ENCODE results near the gene XRCC4.
A peak's percentile ranks its signal among the peaks of the same experiment; 100 is the strongest.

The XRCC4 gene

DNA sequence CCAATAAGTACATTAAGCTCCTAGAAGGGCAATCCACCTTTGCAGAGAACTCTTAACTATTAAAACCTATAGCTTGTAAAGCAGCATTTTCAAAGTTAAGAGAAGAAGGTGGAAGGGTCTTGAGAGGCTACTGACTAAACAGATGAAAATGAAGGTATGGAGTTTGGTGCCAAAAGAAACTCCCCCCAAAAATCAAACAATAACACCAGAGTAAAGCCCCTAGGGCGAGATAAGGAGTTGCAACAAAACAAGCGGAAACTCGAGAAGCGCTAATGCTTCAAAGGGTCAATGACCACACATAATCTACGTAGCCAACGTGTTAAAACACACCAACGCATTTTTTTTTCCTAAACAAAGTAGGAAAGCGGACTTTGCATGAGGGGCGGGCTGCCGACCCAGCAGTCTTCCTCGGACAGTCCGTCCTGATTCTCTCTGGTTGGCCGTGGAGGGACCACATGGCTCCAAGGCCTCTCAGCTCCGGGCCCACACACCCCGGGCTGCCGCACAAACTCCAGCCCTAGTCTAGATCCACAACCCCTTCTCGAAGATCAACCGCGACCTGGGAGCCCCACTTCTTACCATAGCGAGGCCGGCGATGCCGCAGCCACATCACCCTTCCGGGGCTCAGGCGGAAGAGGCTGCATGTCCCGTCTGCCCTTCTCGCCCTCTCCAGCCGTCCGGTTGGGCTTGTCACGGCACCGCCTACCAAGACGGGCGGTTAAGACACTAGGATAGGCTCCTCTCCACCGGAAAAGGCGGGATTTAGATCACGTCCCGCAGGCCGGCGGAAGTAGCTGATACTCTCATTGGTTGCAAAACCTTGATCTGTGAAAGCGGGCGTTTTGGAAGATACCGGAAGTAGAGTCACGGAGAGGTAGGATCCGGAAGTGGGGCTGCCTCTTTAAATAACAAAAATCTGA, at the start of gene XRCC4, which contains the start of gene TMEM167A:
XRCC4 (plus strand) TSS at position 806 of the 920 bp plus-strand sequence. CDS start 27,373 bp downstream, outside the sequence.
TMEM167A (minus strand) TSS at position 653 of the 920 bp plus-strand sequence; CDS start at position 582, 71 bp downstream.
- H3K9ac ChIP-seq (ENCODE audit: low read length) = peak within 1 kb of the TSS; percentile 93
- peaks cover 9% of the 10 kb centered on the region; the same call in 1 of the 2 replicates for H3K36me3 ChIP-seq (ENCODE audit: control insufficient read depth, insufficient read depth, low read length)
- H3K27me3 ChIP-seq (ENCODE audit: control insufficient read depth, insufficient read depth, low read length) = no peaks in the 10 kb centered on the region
- peak within 1 kb of the TSS; percentile 88 for H3K4me3 ChIP-seq (ENCODE audit: low read depth, low read length)
- H3K27ac ChIP-seq (ENCODE audit: low read depth, low read length) = peak within 1 kb of the TSS; percentile 88
- H3K4me1 ChIP-seq (ENCODE audit: control insufficient read depth, insufficient read depth, low read length) = peaks cover 3% of the 10 kb centered on the region
- no peaks in the 10 kb centered on the region for H3K9me3 ChIP-seq (ENCODE audit: control insufficient read depth, insufficient read depth, low read depth, low read length)

DNA sequence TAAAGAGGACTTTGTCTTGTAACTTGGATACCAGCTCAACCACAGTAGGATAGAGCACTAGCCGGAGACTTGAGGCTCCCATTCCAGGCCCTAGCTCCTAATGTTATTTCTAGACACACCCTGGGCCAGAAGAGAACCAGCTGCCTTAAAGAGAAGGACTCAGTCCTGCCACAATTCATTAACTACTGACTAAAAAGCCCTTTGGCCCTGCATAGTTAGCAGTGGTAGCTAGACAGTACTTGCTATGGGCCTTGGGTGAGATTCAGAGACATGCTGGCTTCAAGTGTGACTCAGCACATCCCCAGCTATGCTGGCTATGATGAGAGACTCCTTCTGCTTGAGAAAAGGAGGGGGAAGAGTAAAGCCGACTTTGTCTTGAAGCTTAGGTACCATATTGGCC, 47.4 kb upstream of the XRCC4 start:
- Histone ChIP-seq H3K9me3 (ENCODE audit: control insufficient read depth, insufficient read depth, low read depth, low read length) (no peaks in the 10 kb centered on the region), H3K4me3 (ENCODE audit: low read depth, low read length) (no peak overlapping the region), H3K9ac (ENCODE audit: low read length) (no peak overlapping the region), H3K36me3 (ENCODE audit: control insufficient read depth, insufficient read depth, low read length) (no peaks in the 10 kb centered on the region), H3K27ac (ENCODE audit: low read depth, low read length) (no peak overlapping the region), H3K27me3 (ENCODE audit: control insufficient read depth, insufficient read depth, low read length) (no peaks in the 10 kb centered on the region), H3K4me1 (ENCODE audit: control insufficient read depth, insufficient read depth, low read length) (peaks cover 24% of the 10 kb centered on the region)

DNA sequence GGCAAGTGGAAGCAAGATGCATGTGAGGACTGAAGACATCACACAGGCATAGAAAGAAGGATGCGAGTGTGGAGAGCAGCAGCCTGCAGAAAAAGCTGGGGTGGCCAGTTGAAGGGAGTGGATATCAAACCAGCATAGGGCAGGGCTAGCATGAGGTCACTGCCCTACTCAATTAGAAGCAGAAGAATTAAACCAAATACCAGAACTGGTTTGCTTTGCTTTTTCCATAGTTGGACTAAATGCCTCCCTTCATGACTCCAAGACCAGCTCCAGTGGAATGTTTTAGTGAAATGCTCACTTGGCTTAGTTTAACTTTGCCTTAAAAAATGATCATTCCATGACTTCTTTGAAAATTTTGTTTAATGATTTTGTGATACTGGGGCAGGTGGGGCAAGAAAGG, 46.0 kb upstream of the XRCC4 start:
- no peak overlapping the region for H3K9ac ChIP-seq (ENCODE audit: low read length)
- no peak overlapping the region for H3K27ac ChIP-seq (ENCODE audit: low read depth, low read length)
- H3K27me3 ChIP-seq (ENCODE audit: control insufficient read depth, insufficient read depth, low read length) = no peaks in the 10 kb centered on the region
- H3K4me1 ChIP-seq (ENCODE audit: control insufficient read depth, insufficient read depth, low read length) = peaks cover 23% of the 10 kb centered on the region
- no peak overlapping the region for H3K4me3 ChIP-seq (ENCODE audit: low read depth, low read length)
- no peaks in the 10 kb centered on the region for H3K36me3 ChIP-seq (ENCODE audit: control insufficient read depth, insufficient read depth, low read length)
- H3K9me3 ChIP-seq (ENCODE audit: control insufficient read depth, insufficient read depth, low read depth, low read length) = no peaks in the 10 kb centered on the region

DNA sequence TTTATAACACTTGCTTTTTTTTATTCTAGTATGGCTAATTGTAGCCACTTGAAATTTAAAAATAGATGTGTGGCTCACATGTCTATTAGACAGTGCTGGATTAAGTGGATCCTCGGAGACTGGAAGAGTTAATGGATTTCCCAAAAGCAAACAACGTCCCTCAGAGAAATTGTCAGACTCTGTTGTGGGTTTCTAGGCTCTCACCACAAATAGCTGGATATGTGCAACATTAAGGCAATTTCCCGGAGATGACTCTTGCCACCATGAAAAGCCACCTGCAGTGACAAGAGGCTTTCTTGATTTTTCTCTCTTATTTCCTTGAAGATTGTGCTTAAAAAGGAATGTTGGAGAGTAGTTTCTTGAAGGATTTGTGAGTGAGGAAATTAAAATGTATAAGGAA, 43.3 kb upstream of the XRCC4 start:
- H3K36me3 ChIP-seq (ENCODE audit: control insufficient read depth, insufficient read depth, low read length) = no peaks in the 10 kb centered on the region
- no peaks in the 10 kb centered on the region for H3K27me3 ChIP-seq (ENCODE audit: control insufficient read depth, insufficient read depth, low read length)
- no peaks in the 10 kb centered on the region for H3K9me3 ChIP-seq (ENCODE audit: control insufficient read depth, insufficient read depth, low read depth, low read length)
- no peak overlapping the region for H3K9ac ChIP-seq (ENCODE audit: low read length)
- H3K27ac ChIP-seq (ENCODE audit: low read depth, low read length) = no peak overlapping the region
- peaks cover 18% of the 10 kb centered on the region for H3K4me1 ChIP-seq (ENCODE audit: control insufficient read depth, insufficient read depth, low read length)
- H3K4me3 ChIP-seq (ENCODE audit: low read depth, low read length) = no peak overlapping the region

DNA sequence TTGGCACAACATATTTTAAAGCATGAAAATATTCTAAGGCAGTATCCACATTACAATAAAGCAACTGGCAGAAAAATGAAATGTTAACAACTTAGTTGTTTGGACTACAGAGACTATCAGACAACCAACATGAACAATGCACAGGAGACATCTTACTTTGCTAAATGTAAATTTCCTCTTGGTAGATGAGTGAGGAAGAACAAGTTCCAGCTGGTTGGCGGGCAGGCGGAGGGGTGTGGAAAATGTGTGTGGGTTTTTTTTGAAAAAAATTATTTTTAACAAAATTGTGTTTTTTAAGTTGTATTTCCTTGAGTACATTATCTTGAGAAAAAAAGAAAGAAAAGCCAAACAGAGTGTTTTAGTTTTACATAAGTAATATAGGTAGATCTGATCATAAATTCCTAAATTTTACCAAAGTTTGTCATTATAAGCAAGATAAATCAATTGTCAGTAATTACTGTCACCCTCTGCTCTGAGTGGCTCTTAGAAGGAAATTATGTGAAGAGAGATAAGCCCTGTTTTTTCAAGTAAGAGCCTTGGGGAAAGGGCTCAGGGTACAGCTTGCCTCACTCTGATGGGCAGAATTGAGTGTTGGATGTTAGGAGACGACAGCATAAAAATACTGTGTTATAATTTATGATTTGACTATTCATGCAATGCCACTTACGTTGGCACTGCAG, 42.7 kb upstream of the XRCC4 start:
- Histone ChIP-seq H3K4me3 (ENCODE audit: low read depth, low read length) (no peak overlapping the region), H3K27me3 (ENCODE audit: control insufficient read depth, insufficient read depth, low read length) (no peaks in the 10 kb centered on the region), H3K36me3 (ENCODE audit: control insufficient read depth, insufficient read depth, low read length) (no peaks in the 10 kb centered on the region), H3K27ac (ENCODE audit: low read depth, low read length) (no peak overlapping the region), H3K9me3 (ENCODE audit: control insufficient read depth, insufficient read depth, low read depth, low read length) (no peaks in the 10 kb centered on the region), H3K9ac (ENCODE audit: low read length) (no peak overlapping the region), H3K4me1 (ENCODE audit: control insufficient read depth, insufficient read depth, low read length) (peaks cover 18% of the 10 kb centered on the region)

DNA sequence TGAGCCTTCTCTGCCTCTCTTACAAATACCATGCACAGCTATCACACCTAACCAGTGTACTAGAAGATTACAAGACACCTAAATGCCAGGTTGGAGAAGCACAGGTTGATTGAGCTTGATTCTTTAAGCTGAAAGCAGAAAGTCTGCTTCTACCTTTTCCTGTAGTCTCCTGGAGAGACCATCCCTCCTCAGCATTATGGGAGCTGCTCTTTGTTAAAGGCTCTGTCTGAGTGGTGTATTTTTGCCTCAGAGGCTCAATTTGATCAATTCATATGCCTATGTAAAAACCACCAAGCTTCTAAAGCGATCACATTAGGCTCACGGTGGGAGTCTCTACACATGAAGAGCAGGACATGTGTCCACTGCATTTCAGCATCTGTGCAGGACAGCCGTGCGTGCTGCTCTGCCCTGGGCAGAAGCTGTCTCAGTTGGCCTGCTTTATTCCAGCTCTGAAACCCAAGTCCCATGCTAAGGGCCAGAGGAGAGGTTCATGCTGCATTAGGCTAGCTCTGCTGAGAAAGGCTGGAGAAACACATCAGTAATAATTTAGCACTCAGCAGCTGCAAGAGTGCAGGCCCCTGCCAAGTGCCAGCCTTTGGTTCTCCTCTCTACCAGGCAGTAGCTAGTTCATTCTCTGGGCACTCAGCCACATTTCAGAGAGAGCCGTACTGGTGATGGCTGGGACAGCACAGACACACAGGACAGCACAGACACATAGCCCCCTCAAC, 41.8 kb upstream of the XRCC4 start:
- Histone ChIP-seq H3K9me3 (ENCODE audit: control insufficient read depth, insufficient read depth, low read depth, low read length) (no peaks in the 10 kb centered on the region), H3K36me3 (ENCODE audit: control insufficient read depth, insufficient read depth, low read length) (no peaks in the 10 kb centered on the region), H3K27me3 (ENCODE audit: control insufficient read depth, insufficient read depth, low read length) (no peaks in the 10 kb centered on the region), H3K4me3 (ENCODE audit: low read depth, low read length) (no peak overlapping the region), H3K27ac (ENCODE audit: low read depth, low read length) (no peak overlapping the region), H3K9ac (ENCODE audit: low read length) (no peak overlapping the region), H3K4me1 (ENCODE audit: control insufficient read depth, insufficient read depth, low read length) (peaks cover 18% of the 10 kb centered on the region)

DNA sequence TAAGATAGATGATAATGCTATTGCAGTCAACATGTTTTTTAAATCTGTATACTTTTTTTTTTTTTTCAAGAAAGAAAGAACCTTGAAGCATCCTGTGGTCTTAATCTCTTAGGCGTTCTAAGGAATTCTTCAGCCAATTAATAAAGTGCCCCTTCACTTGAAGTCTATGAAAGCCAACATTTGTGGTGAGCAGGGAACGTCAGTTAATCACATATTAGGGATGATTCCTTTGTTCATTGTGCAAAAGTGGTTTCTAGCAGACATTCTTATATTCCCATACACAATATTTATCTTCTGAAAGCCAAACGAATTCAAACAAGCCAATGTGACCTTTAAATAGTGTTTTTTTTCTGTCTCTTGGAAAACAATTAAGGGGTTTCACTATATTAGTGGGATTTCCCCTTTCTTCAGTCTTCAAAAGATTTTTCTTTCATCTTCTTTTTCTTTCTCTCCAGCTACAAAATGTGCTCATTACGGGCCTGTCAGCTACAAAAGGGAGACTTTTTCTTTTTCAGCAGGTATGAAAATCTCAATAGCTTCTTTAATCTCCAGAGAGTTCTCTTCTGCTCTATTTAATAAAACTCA, 40.3 kb upstream of the XRCC4 start:
- H3K9ac ChIP-seq (ENCODE audit: low read length) = no peak overlapping the region
- H3K4me3 ChIP-seq (ENCODE audit: low read depth, low read length) = no peak overlapping the region
- H3K9me3 ChIP-seq (ENCODE audit: control insufficient read depth, insufficient read depth, low read depth, low read length) = no peaks in the 10 kb centered on the region
- H3K36me3 ChIP-seq (ENCODE audit: control insufficient read depth, insufficient read depth, low read length) = no peaks in the 10 kb centered on the region
- H3K27ac ChIP-seq (ENCODE audit: low read depth, low read length) = no peak overlapping the region
- peaks cover 18% of the 10 kb centered on the region for H3K4me1 ChIP-seq (ENCODE audit: control insufficient read depth, insufficient read depth, low read length)
- H3K27me3 ChIP-seq (ENCODE audit: control insufficient read depth, insufficient read depth, low read length) = no peaks in the 10 kb centered on the region

DNA sequence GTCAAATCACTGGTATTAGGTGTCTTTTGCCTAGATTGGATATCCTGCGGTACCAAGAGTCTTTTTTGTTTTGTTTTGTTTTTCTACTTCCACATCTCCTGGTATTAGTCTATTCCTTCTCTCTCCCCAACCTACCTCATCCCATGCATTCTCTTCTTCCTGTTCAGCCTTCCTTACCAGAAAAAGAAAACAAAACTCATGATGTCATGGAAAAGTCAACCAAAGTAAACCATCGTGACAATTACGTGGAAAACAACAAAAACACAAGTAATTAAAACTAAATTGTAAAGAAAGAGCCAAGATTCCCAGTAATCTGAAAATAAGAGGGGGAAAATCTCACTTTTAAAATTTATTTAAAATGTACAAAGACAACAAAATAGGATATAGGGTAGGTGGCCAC, 38.4 kb upstream of the XRCC4 start:
- Histone ChIP-seq H3K4me3 (ENCODE audit: low read depth, low read length) (no peak overlapping the region), H3K27ac (ENCODE audit: low read depth, low read length) (no peak overlapping the region), H3K9me3 (ENCODE audit: control insufficient read depth, insufficient read depth, low read depth, low read length) (no peaks in the 10 kb centered on the region), H3K9ac (ENCODE audit: low read length) (no peak overlapping the region), H3K27me3 (ENCODE audit: control insufficient read depth, insufficient read depth, low read length) (no peaks in the 10 kb centered on the region), H3K4me1 (ENCODE audit: control insufficient read depth, insufficient read depth, low read length) (peaks cover 18% of the 10 kb centered on the region), H3K36me3 (ENCODE audit: control insufficient read depth, insufficient read depth, low read length) (no peaks in the 10 kb centered on the region)

DNA sequence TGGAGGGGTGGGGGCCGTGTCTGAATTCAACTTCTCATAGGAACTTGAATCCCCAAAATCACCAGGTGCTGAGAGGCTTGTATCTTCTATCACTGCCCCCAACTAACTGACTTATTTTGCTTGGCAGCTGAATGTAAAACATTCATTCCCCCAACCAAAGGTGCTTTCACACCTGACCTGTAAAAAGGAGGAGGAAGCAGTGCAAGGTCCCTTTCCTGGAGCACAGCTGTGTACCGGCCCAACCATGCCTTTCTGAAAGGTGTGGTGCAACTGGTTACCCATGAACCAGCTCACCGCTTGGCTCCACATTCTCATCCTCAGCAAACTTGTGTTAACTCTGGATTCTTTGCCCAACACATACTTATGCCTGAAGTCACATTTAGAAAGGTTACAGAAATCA, 34.8 kb upstream of the XRCC4 start:
- Histone ChIP-seq H3K4me1 (ENCODE audit: control insufficient read depth, insufficient read depth, low read length) (no peaks in the 10 kb centered on the region), H3K9me3 (ENCODE audit: control insufficient read depth, insufficient read depth, low read depth, low read length) (no peaks in the 10 kb centered on the region), H3K9ac (ENCODE audit: low read length) (no peak overlapping the region), H3K36me3 (ENCODE audit: control insufficient read depth, insufficient read depth, low read length) (no peaks in the 10 kb centered on the region), H3K27me3 (ENCODE audit: control insufficient read depth, insufficient read depth, low read length) (no peaks in the 10 kb centered on the region), H3K4me3 (ENCODE audit: low read depth, low read length) (no peak overlapping the region), H3K27ac (ENCODE audit: low read depth, low read length) (no peak overlapping the region)

DNA sequence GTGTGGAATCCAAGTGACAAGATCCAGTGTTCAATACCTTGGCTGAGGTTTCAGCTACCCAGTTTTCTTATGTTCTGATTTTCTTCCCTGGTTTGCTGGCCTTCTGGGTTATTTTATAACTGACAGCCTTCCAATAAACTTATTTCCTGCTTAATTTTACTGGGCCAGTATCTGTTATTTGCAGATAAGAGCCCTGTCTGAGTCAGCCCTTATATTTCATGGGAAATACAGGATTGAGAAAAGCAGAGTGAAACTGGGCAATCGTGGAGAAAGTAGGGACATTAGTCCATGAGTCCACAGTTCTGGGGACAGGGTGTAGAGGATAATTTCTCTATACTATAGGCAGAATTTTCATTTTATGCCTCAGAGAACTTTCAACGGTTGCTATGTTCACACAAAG, 32.4 kb upstream of the XRCC4 start:
- no peaks in the 10 kb centered on the region for H3K4me1 ChIP-seq (ENCODE audit: control insufficient read depth, insufficient read depth, low read length)
- H3K9me3 ChIP-seq (ENCODE audit: control insufficient read depth, insufficient read depth, low read depth, low read length) = no peaks in the 10 kb centered on the region
- no peak overlapping the region for H3K9ac ChIP-seq (ENCODE audit: low read length)
- no peaks in the 10 kb centered on the region for H3K27me3 ChIP-seq (ENCODE audit: control insufficient read depth, insufficient read depth, low read length)
- no peak overlapping the region for H3K4me3 ChIP-seq (ENCODE audit: low read depth, low read length)
- no peaks in the 10 kb centered on the region for H3K36me3 ChIP-seq (ENCODE audit: control insufficient read depth, insufficient read depth, low read length)
- H3K27ac ChIP-seq (ENCODE audit: low read depth, low read length) = no peak overlapping the region
